Brain microvascular endothelial cell (primary cell): Measurements from ENCODE around the gene SPACDR.
A peak's percentile ranks its signal among the peaks of the same experiment; 100 is the strongest.

Experiments used
- DNase-seq: peaks from one replicate; pipeline ENCODE4 v3.0.0-alpha.2; 2020
- H3K27ac ChIP-seq: fragments of 250-450 bp; sonication (Bioruptor Pico); 2 replicates; pipeline ENCODE4 v1.5.1; 2020; ENCODE audit warnings: mild to moderate bottlenecking, moderate library complexity
- H3K27me3 ChIP-seq: fragments of 250-450 bp; sonication (Bioruptor Pico); replicated peaks from 2 replicates; pipeline ENCODE4 v1.5.1; 2020; ENCODE audit warnings: mild to moderate bottlenecking
- H3K36me3 ChIP-seq: fragments of 250-450 bp; sonication (Bioruptor Pico); replicated peaks from 2 replicates; pipeline ENCODE4 v1.5.1; 2020; ENCODE audit warnings: mild to moderate bottlenecking
- H3K4me3 ChIP-seq: 2 replicates; pipeline ENCODE4 v1.5.1; 2011; ENCODE audit warnings: low read depth, mild to moderate bottlenecking, control low read depth, low read length, moderate library complexity
- in situ Hi-C: cut with HindIII; loops from 2 replicates; pipeline ENCODE4 v1.10.0; 2017; ENCODE audit warnings: low sequenced_read_pairs, low pct_ligation_motif_present
- TF ChIP-seq, protein P1 (sequence below): IDR thresholded peaks from 2 replicates; pipeline ENCODE4 v1.5.1; 2011; ENCODE audit warnings: low read depth, mild to moderate bottlenecking, moderate library complexity, low read length, control low read depth, inconsistent platforms; ENCODE audit errors: missing control alignments

The SPACDR gene

GRCh38 chr7:100486753-100487446 is 22.8 kb upstream of the SPACDR start:
- peak; percentile 15 for DNase-seq
- in situ Hi-C loops = no loop called here
- TF ChIP-seq, protein P1, sequence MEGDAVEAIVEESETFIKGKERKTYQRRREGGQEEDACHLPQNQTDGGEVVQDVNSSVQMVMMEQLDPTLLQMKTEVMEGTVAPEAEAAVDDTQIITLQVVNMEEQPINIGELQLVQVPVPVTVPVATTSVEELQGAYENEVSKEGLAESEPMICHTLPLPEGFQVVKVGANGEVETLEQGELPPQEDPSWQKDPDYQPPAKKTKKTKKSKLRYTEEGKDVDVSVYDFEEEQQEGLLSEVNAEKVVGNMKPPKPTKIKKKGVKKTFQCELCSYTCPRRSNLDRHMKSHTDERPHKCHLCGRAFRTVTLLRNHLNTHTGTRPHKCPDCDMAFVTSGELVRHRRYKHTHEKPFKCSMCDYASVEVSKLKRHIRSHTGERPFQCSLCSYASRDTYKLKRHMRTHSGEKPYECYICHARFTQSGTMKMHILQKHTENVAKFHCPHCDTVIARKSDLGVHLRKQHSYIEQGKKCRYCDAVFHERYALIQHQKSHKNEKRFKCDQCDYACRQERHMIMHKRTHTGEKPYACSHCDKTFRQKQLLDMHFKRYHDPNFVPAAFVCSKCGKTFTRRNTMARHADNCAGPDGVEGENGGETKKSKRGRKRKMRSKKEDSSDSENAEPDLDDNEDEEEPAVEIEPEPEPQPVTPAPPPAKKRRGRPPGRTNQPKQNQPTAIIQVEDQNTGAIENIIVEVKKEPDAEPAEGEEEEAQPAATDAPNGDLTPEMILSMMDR = no peak
- H3K36me3 ChIP-seq = no peaks in the 10 kb centered on the region
- H3K4me3 ChIP-seq = no peak overlapping the region
- no peaks in the 10 kb centered on the region for H3K27me3 ChIP-seq
- H3K27ac ChIP-seq = no peak overlapping the region

DNA sequence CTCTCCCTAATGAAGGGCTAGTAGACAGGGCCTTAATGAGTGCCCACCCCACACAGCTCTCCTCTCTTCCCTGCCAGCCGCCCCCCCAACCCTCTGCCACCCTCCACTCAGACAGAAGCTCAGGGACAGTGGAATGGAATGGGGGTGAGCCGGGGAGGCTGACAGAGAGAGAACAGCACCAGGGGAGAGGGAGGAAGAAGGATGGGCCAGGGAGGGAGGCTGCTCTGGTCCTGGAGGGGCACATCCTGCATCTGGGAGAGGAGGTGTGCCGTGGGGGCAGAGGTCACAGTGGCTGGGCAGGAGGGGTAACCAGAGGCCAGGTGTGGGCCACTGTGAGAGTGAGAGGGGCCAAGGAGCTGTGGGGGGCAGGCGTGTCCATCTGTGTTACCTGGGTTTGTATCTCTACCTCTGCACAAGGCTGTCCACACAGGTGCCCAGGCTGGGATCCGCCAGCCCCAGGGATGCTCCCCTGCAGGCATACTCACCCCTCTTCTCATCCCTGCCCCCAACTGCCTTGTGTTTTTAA is 22.1 kb upstream of the SPACDR start:
- no peak overlapping the region for H3K4me3 ChIP-seq
- no peak for DNase-seq
- in situ Hi-C loops = no loop called here
- H3K36me3 ChIP-seq = no peaks in the 10 kb centered on the region
- H3K27me3 ChIP-seq = no peaks in the 10 kb centered on the region
- no peak overlapping the region for H3K27ac ChIP-seq
- TF ChIP-seq, protein P1 = no peak

- TF ChIP-seq, protein P1 = no peak
- Histone ChIP-seq H3K36me3 (no peaks in the 10 kb centered on the region), H3K27ac (no peak overlapping the region), H3K4me3 (no peak overlapping the region), H3K27me3 (no peaks in the 10 kb centered on the region)
- in situ Hi-C loops = no loop called here
- DNase-seq = no peak
These were observed 21.4 kb upstream of the SPACDR start for GRCh38 chr7:100485471-100485876.

DNA sequence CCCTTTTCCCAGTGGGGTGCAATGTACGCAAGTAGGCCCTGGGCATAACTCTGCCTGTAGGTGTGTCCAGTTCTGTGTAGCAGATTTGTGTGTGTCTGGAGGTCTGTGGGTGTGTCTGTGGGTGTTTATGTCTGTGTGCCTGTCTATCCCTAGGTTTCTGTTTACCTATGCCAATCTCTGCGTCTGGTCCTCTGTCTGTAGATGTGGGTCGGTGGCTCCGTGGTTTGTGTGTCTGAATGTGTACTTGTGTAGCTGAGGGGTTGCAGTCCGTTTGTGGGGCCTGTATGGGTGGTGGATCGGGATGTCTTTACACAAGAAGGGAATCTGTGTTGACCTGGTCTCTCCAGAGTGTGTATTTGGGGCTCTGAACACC is 20.6 kb upstream of the SPACDR start:
- Histone ChIP-seq H3K27ac (no peak overlapping the region), H3K27me3 (no peaks in the 10 kb centered on the region), H3K4me3 (no peak overlapping the region), H3K36me3 (no peaks in the 10 kb centered on the region)
- TF ChIP-seq, protein P1 = no peak
- in situ Hi-C loops = no loop called here
- DNase-seq = no peak

DNA sequence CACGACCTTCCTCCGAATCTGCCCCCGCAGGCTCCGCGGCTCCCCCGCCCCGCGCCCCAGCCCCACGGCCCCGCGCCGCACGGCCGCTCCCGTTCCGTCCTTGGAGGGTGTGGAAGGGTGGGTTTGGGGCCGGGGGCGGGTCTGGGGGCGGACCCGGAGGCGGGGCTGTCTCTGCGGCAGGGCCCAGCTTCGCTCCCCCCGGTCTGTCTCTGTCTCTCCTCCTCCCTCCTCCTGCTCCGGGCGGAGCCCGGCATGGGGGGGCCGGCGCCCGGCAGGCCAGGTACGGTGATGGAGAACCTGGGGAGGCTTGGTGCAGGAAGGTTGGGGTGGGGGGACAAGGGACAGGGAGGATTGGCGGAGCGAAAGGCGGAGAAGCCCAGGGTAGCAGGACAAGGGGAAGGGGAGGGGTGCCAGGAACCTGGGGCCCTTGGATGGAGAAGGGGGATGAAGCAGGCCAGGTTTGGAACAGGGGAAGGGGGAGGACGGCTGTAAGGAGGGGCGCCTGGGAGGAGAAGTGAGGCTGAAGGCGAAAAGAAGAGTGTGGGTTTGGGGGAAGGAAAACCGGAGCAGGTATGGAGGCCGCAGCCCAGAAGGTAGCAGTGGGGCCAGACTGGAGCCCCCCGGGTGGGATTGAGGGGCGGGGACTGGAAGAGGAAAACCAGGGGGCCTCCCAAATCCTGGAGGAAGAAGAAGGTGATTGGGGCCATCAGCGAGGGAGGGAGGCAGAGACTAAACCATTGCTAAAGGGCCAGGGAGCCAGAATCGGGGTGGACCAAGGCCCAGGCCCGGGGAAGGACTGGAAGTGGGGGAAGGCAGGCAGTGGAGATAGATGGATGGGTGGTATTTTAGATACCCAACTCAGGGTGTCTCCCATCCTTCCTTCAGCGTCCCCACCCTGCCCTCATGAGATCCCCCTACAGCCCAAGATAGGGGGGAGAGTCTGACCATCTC is 19.9 kb upstream of the SPACDR start, which contains the start of gene NYAP1:
Gene NYAP1 (plus strand): TSS at position 206 of the 951 bp plus-strand sequence. CDS start 1,385 bp downstream, outside the sequence.
- no peak for DNase-seq
- H3K27me3 ChIP-seq = no peaks in the 10 kb centered on the region
- TF ChIP-seq, protein P1 = no peak
- peak within 1 kb of the TSS; percentile 53 for H3K4me3 ChIP-seq
- no peaks in the 10 kb centered on the region for H3K36me3 ChIP-seq
- in situ Hi-C loops = no loop called here
- H3K27ac ChIP-seq = no peak within 1 kb of the TSS
